GM19372 (cell line): Measurements from ENCODE around the gene CNTNAP5.

Experiments used
- ATAC-seq: cut with Tn5 transposase; IDR thresholded peaks from one replicate; pipeline ENCODE4 v1.9.1; 2021; ENCODE audit warnings: mild to moderate bottlenecking, low read depth, moderate library complexity; ENCODE audit not compliant: unreplicated experiment

The CNTNAP5 gene

GRCh38 chr2:124149571-124149970 is 124.5 kb downstream of the CNTNAP5 start:
- ATAC-seq = no peak

- no peak for ATAC-seq
These were observed 126.6 kb downstream of the CNTNAP5 start for GRCh38 chr2:124151691-124152090.

GRCh38 chr2:124153713-124154112 is 128.6 kb downstream of the CNTNAP5 start:
- ATAC-seq = no peak

- no peak for ATAC-seq
These were observed 134.1 kb downstream of the CNTNAP5 start for GRCh38 chr2:124159166-124159565.

GRCh38 chr2:124161542-124161941 is 136.5 kb downstream of the CNTNAP5 start:
- ATAC-seq = no peak

- no peak for ATAC-seq
These were observed 137.2 kb downstream of the CNTNAP5 start for GRCh38 chr2:124162256-124162655.

- ATAC-seq = no peak
These were observed 138.8 kb downstream of the CNTNAP5 start for GRCh38 chr2:124163840-124164239.

GRCh38 chr2:124165698-124166097 is 140.6 kb downstream of the CNTNAP5 start:
- ATAC-seq = no peak

- ATAC-seq = no peak
These were observed 146.5 kb downstream of the CNTNAP5 start for GRCh38 chr2:124171472-124172063.

GRCh38 chr2:124178719-124179118 is 153.6 kb downstream of the CNTNAP5 start:
- ATAC-seq = no peak

GRCh38 chr2:124180635-124181034 is 155.5 kb downstream of the CNTNAP5 start:
- ATAC-seq = no peak

GRCh38 chr2:124186801-124187200 is 161.7 kb downstream of the CNTNAP5 start:
- ATAC-seq = no peak

GRCh38 chr2:124187948-124188347 is 162.9 kb downstream of the CNTNAP5 start:
- no peak for ATAC-seq

GRCh38 chr2:124193706-124194105 is 168.6 kb downstream of the CNTNAP5 start:
- no peak for ATAC-seq

GRCh38 chr2:124201713-124202112 is 176.6 kb downstream of the CNTNAP5 start:
- ATAC-seq = no peak

- ATAC-seq = no peak
These were observed 184.4 kb downstream of the CNTNAP5 start for GRCh38 chr2:124209441-124209840.

GRCh38 chr2:124211461-124211860 is 186.4 kb downstream of the CNTNAP5 start:
- ATAC-seq = no peak

GRCh38 chr2:124213977-124214587 is 189.0 kb downstream of the CNTNAP5 start:
- no peak for ATAC-seq

- ATAC-seq = no peak
These were observed 221.1 kb downstream of the CNTNAP5 start for GRCh38 chr2:124246170-124246569.

GRCh38 chr2:124248386-124248785 is 223.3 kb downstream of the CNTNAP5 start:
- ATAC-seq = no peak

GRCh38 chr2:124250433-124250832 is 225.3 kb downstream of the CNTNAP5 start:
- ATAC-seq = no peak

GRCh38 chr2:124254621-124255020 is 229.5 kb downstream of the CNTNAP5 start:
- ATAC-seq = no peak
